T follicular helper cell (primary cell): Measurements from ENCODE around the gene CPNE5.

Experiments
- DNase-seq: peaks from one replicate; pipeline ENCODE4 v3.0.0-alpha.2; 2020; ENCODE audit warnings: low read depth

The CPNE5 gene

DNA sequence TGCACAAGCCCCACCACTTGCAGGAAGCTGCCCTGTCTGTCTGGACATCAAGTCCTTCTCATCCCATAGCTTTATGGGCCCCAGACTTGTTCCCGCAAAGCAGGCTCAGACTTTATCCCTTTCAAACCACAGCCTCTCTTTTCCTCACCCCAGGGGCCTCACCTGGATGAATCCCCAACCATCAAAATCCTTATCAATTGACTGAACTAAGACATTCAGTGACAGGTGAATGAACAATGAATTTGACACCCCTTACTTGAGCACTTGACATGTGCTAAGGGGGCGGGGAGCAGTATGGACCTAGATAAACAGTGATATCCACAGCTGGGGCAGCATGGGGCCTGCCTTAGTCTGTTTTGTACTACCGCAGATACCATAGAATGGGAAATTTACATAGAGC is 136.6 kb downstream of the CPNE5 start:
- DNase-seq = no peak

DNA sequence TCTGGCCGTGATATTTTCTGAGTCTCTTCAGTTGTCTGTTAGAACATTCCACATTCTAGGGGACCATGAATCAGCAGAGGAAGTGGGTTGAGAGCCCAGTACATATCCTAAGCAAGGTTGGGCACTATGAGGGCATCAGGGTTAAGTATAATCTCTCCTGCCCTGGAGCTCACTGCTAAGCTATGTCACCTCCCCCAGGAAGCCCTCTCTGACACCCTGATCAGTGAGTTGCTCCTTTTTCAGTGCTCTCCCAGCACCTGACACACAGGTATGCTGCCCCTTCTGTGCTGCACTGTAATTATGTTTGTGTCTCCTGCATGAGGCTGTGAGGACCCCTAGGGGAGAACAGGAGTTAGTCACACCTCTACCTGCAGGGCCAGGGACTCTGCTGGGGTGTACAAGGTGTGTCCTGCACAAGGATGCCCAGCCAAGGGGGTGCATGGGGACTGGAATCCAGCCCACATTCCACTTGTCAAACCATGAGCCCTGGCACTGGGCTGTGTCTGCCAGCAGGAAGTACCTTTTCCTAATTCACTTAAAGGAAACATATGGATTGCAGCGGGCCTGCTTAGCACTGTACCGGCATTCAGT is 137.7 kb downstream of the CPNE5 start:
- no peak for DNase-seq

DNA sequence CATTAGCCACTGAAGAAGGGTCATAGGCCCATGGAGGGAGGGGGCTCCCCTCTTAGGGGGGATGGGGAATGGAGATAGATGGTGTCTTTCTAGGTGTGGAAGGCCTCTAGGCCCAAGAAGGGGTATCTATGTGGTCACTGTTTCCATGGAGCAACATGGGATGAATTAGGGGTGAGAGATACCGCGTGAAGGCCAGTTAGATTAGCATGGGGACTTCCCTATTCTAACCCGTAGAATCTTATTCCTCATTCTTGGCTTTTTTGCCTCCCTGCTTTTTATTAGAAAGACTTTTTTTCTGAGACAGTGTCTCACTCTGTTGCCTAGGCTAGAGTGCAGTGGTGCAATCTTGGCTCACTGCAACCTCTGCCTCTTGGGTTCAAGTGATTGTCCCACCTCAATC is 138.4 kb downstream of the CPNE5 start:
- DNase-seq = no peak

DNA sequence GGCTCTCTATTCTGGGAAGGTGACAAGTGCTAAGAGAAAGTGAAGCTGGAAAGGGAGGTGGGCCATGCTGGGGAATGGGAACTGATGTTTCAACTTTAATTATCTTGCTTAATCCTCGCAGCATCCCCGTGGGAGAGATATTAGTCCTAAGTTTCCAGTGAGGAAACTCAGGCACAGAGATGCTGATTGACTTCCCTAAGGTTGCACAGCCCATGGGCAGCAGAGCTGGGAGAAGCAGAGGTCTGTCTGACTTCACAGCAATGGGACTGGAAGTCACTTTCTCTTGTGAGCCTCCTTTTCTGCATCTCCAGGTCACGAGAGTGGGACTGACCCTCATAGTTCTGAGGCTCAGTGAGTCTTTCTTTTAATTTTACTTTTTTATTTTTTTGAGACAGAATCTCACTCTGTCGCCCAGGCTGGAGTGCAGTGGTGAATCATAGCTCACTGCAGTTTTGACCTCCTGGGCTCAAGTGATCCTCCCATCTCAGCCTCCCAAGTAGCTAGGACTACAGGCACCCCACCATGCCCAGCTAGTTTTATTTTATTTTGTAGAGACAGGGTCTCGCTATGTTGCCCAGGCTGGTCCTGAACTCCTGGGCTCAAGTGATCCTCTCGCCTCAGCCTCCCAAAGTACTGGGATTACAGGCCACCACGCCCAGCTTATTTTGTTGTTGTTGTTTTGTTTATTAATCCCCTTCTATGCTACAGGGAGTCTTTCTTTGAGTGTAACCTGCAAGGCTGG is 139.0 kb downstream of the CPNE5 start:
- DNase-seq = no peak

DNA sequence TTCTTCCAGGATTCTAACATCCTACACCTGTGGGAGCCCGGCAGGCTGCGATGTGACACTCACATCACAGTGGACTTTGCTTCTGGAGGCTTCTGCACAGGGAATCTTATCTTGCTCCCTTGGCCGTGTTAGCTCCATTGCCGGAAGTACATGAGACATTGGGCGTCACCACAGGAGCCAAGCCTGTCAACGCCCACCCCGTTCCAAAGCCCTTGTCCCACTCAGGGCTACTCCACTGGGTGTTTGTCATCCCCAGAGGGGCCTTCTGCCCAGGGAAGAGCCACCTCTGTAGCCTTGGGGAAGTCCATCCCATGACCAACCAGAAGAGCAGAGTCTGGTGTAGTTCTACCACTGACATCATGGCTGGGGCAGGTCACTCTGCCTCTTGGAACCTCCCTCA is 139.9 kb downstream of the CPNE5 start:
- no peak for DNase-seq

DNA sequence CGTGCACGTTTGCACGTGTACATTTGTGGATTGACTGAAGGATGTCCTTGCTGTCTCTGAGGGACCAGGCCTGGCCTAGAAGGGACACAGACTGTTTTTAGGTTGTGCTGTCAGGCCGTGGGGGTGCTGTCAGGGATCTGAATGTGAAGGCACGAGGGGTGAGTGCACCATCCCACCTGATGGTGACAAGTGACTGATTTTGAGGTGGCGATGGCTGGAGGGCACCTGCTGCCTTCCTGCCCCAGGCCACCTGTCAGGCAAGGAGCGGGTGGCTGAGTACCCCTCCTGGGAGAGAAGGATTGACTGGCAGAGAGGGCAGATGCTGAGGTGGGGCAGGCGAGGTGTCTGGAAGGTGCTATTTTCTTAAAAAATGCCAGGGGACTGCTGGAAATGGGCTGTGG is 140.4 kb downstream of the CPNE5 start:
- DNase-seq = no peak

DNA sequence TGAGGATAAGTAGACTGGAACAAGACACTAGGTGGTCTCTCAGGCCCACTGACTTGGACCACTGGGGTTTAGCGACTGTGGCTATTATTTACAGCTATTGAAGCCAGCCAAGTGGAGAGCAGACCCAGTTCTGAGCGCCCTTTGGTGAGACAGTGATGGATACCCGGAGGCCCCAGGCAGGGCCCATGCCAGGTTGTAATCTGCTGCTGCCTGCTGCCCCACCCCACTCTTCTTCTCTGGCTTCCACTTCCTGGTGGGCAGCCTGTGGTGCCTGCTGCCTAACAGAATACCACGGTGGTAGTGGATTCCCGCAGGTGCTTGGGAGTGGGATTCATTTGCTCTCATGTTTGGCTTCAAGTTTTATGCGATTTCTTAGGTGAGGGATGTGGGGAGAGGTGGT is 141.0 kb downstream of the CPNE5 start:
- DNase-seq = no peak

DNA sequence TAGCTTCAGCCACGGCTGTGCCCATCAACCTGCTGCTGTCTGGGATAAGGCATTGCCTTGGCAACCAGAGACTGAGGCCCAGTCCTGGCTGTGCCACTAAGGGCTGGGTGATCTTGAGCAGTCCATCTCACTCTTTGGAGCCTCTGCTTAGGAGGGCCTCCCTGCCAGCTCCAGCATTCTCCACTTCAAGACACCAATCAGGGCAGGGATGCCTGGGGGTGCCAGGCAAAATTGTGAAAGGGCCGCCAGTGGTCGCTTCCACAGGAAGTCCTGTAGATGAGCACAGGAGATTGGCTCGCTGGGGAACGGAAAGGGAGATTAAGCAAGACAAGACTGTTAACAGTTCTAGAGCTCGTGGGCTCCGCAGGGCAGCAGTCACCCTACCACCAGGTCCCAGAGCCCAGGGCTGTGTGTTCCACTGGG is 141.8 kb downstream of the CPNE5 start, which contains the start of gene RAB44:
Gene RAB44, plus strand, starts transcription at position 346 of the 423 bp plus-strand sequence. CDS start 6,410 bp downstream, outside the sequence.
- DNase-seq = no peak

DNA sequence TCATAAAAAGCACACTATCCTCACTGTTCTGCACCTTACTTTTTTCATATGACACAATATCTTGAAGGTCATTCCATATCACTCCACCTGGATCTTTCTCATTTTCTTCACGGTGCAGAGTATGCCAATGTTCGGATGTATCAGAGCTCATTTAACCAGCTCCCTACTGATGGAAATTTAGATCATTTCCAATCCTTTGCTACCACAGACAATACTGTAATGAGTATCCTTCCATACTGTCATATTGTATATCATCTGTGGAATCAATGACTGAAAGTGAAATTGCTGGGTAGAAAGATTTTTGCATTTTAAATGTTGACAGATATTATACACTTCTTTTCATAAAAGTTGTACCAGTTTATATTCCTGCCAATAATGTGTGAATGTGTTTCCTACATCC is 143.8 kb downstream of the CPNE5 start:
- no peak for DNase-seq

DNA sequence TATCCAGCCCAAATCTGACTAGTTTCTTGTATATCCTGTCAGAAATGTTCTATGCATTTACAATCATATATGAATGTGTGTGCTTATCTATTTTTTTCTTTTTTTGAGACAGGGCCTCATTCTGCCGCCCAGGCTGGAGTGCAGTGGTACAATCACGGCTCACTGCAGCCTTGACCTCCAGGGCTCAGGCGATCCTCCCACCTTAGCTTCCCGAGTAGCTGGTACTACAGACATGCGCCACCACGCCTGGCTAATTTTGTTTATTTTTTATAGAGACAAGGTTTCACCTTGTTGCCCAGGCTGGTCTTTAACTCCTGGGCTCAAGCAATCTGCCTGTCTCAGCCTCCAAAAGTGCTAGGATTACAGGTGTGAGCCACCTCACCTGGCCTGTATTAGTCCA is 144.6 kb downstream of the CPNE5 start:
- no peak for DNase-seq

DNA sequence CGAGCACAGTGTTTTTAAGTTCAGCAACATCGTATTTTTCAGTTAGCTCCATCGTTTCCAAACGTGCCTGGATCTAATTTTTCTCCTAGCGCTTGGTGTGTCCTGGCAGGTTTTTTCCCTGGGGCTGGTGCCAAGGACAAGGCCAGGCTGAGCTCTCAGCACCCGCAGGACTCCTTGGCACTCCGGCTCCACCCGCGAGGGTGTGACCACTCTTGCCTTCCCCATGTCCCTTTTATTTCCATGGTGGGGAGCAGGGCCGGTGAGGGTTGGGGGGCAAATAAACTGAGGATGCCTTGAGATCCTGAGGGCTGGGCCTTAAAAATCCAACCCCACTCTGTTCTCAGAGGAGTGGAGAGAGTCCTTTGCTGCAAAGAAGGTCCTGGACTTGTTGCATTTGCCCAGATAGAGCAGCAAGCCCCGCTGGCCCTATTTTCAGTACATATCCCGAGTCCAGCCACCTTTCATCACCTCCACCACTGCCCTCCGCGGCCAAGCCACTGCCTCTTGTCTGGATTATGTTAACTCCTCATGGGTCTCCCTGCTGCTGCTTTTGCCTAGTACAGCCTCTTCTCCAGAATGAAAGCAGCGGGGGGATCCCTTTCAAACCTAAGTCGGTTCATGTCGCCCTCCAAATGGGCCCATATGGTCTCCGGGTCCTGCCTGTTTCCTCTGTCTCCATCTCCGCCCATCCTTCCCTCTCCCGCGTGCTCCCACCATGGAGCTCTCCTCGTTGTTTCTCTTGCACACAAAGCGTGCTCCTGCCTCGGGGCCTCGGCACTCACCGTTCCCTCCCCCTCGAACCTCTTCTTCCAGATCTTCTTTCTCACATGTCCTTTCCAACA is 146.2 kb downstream of the CPNE5 start:
- no peak for DNase-seq

DNA sequence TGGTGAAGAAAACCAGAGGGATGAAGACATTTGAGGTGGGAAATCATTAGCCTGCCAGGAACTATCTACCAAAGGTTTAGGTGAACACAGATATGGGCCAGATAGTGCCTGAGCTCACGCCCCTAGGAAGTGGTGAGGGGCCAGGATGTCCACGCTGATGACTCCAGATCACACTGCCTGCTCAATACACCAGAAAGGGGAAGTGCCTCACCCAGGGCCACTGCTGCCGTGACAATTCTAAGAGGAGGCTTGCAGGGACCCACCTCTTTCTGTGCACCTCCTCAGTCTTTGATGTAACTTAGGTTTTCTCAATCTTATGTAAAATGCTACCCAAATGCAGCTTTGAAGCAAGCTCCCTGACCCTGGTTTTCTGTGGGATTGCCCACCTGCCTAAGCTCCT is 147.0 kb downstream of the CPNE5 start:
- no peak for DNase-seq

DNA sequence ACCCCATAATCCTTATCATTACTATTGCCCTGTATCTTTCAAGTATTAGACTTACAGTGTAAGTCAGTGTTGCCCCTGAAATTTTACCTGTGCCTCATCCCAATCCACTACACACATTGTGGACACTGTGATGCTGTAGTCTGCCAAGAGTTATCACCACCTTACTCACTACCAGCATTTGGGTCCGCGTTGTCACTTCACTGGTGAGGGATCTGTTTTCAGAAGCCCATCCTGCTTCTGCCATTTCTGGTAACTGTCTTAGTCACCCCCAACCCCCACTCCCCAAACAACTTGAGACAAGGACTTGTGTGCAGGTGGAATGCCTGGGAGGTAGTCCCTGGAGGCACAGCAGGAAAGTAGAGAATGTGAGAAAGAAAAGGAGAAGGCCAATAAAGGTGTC is 147.6 kb downstream of the CPNE5 start:
- no peak for DNase-seq

DNA sequence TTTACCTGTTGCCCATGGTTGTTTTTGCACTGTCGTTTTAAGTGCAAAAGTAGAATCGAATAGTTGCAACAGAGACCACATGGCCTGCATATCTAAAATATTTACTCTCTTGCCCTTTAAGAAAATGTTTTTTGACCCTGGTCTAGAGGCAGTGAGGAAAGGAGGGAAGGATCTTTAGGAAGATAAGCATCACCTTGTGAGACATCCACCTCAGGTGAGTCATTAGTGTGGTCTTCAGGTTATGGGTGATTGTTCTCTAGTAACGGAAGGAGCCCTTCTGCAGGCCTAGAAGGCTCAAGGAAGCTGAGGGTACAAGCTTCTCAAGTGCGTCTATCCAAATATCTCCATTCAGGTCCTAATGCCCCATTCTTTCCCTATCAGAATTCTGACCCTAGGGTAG is 148.2 kb downstream of the CPNE5 start:
- DNase-seq = no peak
